Measurements from ENCODE around the gene ZNF668. TPM values are rescaled to one million over a fixed set of nuclear protein-coding genes. Genes with fewer than 3 reads are reported as not detected.
A peak's percentile ranks its signal among the peaks of the same experiment; 100 is the strongest.

Gene ZNF668
- total and polyA plus RNA-seq, 5 donors from 2014 or later = 6.4 to 16.8 (median 7.7) TPM

DNA sequence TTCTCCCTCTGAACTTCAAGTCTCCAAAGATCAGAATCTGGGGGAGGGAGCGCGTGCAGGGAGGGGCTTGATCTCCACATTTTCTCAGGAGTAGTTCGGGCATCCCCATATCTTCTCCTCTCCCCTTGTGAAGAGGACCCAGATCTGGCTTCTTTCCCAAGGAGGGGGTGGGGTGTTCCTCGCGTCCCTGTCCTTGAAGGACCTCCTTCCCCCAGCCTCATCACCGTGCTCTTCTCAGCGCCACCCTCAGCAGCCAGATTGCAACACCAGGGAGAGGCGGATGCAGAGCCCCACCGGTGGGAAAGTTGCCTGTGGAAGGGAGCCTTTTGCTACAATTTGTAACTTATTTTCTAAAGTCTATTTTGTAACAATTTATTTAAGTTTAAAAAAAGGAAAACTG, 9.0 kb upstream of the ZNF668 start:
- no peaks in the 10 kb centered on the region for H3K27me3 ChIP-seq (ENCODE audit: control insufficient read depth, insufficient read depth, low read length)
- ATAC-seq (ENCODE audit: low read depth in 2 of 2) (no peak), DNase-seq (no peak)
- H3K27me3 Mint-ChIP-seq = no peaks in the 10 kb centered on the region
- no peak overlapping the region for H3K27ac Mint-ChIP-seq
- no peak overlapping the region for H3K27ac ChIP-seq (ENCODE audit: insufficient read depth, low read length, poor library complexity, severe bottlenecking)
- H3K9me3 ChIP-seq (ENCODE audit: control insufficient read depth in 2 of 2, low read length in 2 of 2) = no peaks in the 10 kb centered on the region
- H3K4me1 Mint-ChIP-seq = peaks cover 0 to 23% (median 2%) of the 10 kb centered on the region in 4 donors
- peaks cover 2% of the 10 kb centered on the region for H3K4me1 ChIP-seq (ENCODE audit: control insufficient read depth, insufficient read depth, low read length, poor library complexity, severe bottlenecking)
- no peaks in the 10 kb centered on the region for H3K9me3 Mint-ChIP-seq
- H3K4me3 ChIP-seq (ENCODE audit: low read depth, low read length) = no peak overlapping the region
- H3K36me3 ChIP-seq (ENCODE audit: control insufficient read depth, insufficient read depth, low read length) = peaks cover 23% of the 10 kb centered on the region
- no peak overlapping the region for H3K4me3 Mint-ChIP-seq
- H3K36me3 Mint-ChIP-seq = peaks cover 16% of the 10 kb centered on the region

GRCh38 chr16:31082368-31083045, 8.5 kb upstream of the ZNF668 start:
- Histone ChIP-seq H3K27ac (ENCODE audit: insufficient read depth, low read length, poor library complexity, severe bottlenecking) (no peak overlapping the region), H3K36me3 (ENCODE audit: control insufficient read depth, insufficient read depth, low read length) (peaks cover 29% of the 10 kb centered on the region), H3K4me1 (ENCODE audit: control insufficient read depth, insufficient read depth, low read length, poor library complexity, severe bottlenecking) (peaks cover 2% of the 10 kb centered on the region), H3K9me3 (ENCODE audit: control insufficient read depth in 2 of 2, low read length in 2 of 2) (no peaks in the 10 kb centered on the region), H3K27me3 (ENCODE audit: control insufficient read depth, insufficient read depth, low read length) (no peaks in the 10 kb centered on the region), H3K4me3 (ENCODE audit: low read depth, low read length) (no peak overlapping the region)
- no peaks in the 10 kb centered on the region for H3K27me3 Mint-ChIP-seq
- H3K4me3 Mint-ChIP-seq = peak overlapping the region in 1 of 4 donors; percentile 81
- peaks cover 22% of the 10 kb centered on the region for H3K36me3 Mint-ChIP-seq
- DNase-seq (no peak), ATAC-seq (ENCODE audit: low read depth in 2 of 2) (no peak)
- no peaks in the 10 kb centered on the region for H3K9me3 Mint-ChIP-seq
- H3K27ac Mint-ChIP-seq = peak overlapping the region in 1 of 3 donors; percentile 69
- H3K4me1 Mint-ChIP-seq = peaks cover 0 to 29% (median 2%) of the 10 kb centered on the region in 4 donors

DNA sequence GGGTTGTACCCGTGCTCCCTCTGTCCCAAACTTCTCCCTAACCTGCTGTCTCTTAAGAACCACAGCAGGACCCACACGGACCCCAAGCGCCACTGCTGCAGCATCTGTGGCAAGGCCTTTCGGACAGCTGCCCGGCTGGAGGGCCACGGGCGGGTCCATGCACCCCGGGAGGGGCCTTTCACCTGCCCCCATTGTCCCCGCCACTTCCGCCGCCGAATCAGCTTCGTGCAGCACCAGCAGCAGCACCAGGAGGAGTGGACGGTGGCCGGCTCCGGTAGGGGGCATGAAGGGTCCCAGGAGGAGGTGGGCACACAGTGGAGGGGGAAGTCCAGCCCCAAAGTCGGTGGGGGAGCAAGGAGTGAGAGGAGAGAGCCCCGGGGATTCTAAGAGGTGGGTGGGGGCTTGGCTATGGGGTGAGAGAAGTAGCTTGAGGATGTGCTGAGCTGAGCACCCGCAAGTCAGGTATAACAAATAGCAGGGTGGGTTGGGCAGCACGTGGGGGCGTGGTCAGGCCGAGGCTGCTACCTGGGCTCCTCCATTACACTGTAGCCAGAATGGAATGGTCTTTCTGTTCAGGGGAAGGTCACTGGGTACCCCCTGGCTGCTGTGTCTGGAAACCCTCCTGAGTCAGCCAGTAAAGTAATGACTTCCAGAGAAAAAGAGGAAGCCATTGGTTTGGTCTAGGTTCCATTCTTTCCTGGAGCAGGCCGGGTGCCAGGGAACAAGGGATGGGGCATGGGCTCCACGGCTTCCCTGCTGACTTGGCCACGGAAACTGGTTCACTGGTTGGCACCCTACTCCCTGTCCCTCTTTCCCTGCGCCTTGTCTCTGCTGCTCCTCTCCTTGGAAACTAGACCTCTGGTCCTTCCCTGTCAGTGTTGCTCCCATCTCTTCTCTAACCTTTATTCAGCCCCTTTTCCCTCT, 7.7 kb upstream of the ZNF668 start:
- Mint-ChIP-seq H3K4me1 (peaks cover 0 to 29% (median 2%) of the 10 kb centered on the region in 4 donors), H3K27me3 (no peaks in the 10 kb centered on the region), H3K36me3 (peaks cover 23% of the 10 kb centered on the region), H3K9me3 (no peaks in the 10 kb centered on the region), H3K27ac (peak overlapping the region in 1 of 3 donors; percentile 69), H3K4me3 (peak overlapping the region in 1 of 4 donors; percentile 81)
- ATAC-seq (ENCODE audit: low read depth in 2 of 2) = no peak
- Histone ChIP-seq H3K4me1 (ENCODE audit: control insufficient read depth, insufficient read depth, low read length, poor library complexity, severe bottlenecking) (peaks cover 2% of the 10 kb centered on the region), H3K4me3 (ENCODE audit: low read depth, low read length) (no peak overlapping the region), H3K36me3 (ENCODE audit: control insufficient read depth, insufficient read depth, low read length) (peaks cover 37% of the 10 kb centered on the region), H3K9me3 (ENCODE audit: control insufficient read depth in 2 of 2, low read length in 2 of 2) (no peaks in the 10 kb centered on the region), H3K27me3 (ENCODE audit: control insufficient read depth, insufficient read depth, low read length) (no peaks in the 10 kb centered on the region), H3K27ac (ENCODE audit: insufficient read depth, low read length, poor library complexity, severe bottlenecking) (no peak overlapping the region)
- DNase-seq = no peak

- H3K27me3 Mint-ChIP-seq = no peaks in the 10 kb centered on the region
- H3K4me1 Mint-ChIP-seq = peaks cover 0 to 35% (median 1%) of the 10 kb centered on the region in 4 donors
- H3K36me3 Mint-ChIP-seq = peaks cover 29% of the 10 kb centered on the region
- Histone ChIP-seq H3K4me1 (ENCODE audit: control insufficient read depth, insufficient read depth, low read length, poor library complexity, severe bottlenecking) (peaks cover 4% of the 10 kb centered on the region), H3K36me3 (ENCODE audit: control insufficient read depth, insufficient read depth, low read length) (peaks cover 42% of the 10 kb centered on the region), H3K4me3 (ENCODE audit: low read depth, low read length) (no peak overlapping the region), H3K27ac (ENCODE audit: insufficient read depth, low read length, poor library complexity, severe bottlenecking) (no peak overlapping the region), H3K9me3 (ENCODE audit: control insufficient read depth in 2 of 2, low read length in 2 of 2) (no peaks in the 10 kb centered on the region), H3K27me3 (ENCODE audit: control insufficient read depth, insufficient read depth, low read length) (no peaks in the 10 kb centered on the region)
- no peak overlapping the region for H3K27ac Mint-ChIP-seq
- no peak for ATAC-seq (ENCODE audit: low read depth in 2 of 2)
- no peak overlapping the region for H3K4me3 Mint-ChIP-seq
- no peaks in the 10 kb centered on the region for H3K9me3 Mint-ChIP-seq
- DNase-seq = no peak
Observed at GRCh38 chr16:31080756-31081419, 6.8 kb upstream of the ZNF668 start.

- Histone ChIP-seq H3K36me3 (ENCODE audit: control insufficient read depth, insufficient read depth, low read length) (peaks cover 42% of the 10 kb centered on the region), H3K4me3 (ENCODE audit: low read depth, low read length) (no peak overlapping the region), H3K27ac (ENCODE audit: insufficient read depth, low read length, poor library complexity, severe bottlenecking) (no peak overlapping the region), H3K27me3 (ENCODE audit: control insufficient read depth, insufficient read depth, low read length) (no peaks in the 10 kb centered on the region), H3K4me1 (ENCODE audit: control insufficient read depth, insufficient read depth, low read length, poor library complexity, severe bottlenecking) (peaks cover 12% of the 10 kb centered on the region), H3K9me3 (ENCODE audit: control insufficient read depth in 2 of 2, low read length in 2 of 2) (no peaks in the 10 kb centered on the region)
- DNase-seq = no peak
- Mint-ChIP-seq H3K27me3 (no peaks in the 10 kb centered on the region), H3K4me1 (peaks cover under 1 to 41% (median 4%) of the 10 kb centered on the region in 4 donors), H3K9me3 (no peaks in the 10 kb centered on the region), H3K36me3 (peaks cover 29% of the 10 kb centered on the region), H3K27ac (no peak overlapping the region), H3K4me3 (peak overlapping the region in 1 of 4 donors; percentile 50)
- ATAC-seq (ENCODE audit: low read depth in 2 of 2) = no peak
Observed at GRCh38 chr16:31080035-31080629, 6.1 kb upstream of the ZNF668 start.

DNA sequence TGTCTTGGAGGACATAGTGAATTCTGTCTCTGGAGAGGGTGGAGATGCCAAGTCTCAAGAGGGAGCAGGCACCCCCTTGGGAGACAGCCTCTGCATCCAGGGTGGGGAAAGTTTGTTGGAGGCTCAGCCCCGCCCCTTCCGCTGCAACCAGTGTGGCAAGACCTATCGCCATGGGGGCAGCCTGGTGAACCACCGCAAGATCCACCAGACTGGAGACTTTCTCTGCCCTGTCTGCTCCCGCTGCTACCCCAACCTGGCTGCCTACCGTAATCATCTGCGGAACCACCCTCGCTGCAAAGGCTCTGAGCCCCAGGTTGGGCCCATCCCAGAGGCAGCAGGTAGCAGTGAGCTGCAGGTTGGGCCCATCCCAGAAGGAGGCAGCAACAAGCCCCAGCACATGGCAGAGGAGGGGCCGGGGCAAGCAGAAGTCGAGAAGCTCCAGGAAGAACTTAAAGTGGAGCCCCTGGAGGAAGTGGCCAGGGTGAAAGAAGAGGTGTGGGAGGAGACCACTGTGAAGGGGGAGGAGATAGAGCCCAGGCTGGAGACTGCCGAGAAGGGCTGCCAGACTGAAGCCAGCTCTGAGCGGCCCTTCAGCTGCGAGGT, 5.4 kb upstream of the ZNF668 start:
- ATAC-seq (ENCODE audit: low read depth in 2 of 2) (no peak), DNase-seq (no peak)
- H3K27me3 Mint-ChIP-seq = no peaks in the 10 kb centered on the region
- Histone ChIP-seq H3K9me3 (ENCODE audit: control insufficient read depth in 2 of 2, low read length in 2 of 2) (no peaks in the 10 kb centered on the region), H3K36me3 (ENCODE audit: control insufficient read depth, insufficient read depth, low read length) (peaks cover 42% of the 10 kb centered on the region), H3K27ac (ENCODE audit: insufficient read depth, low read length, poor library complexity, severe bottlenecking) (no peak overlapping the region), H3K4me3 (ENCODE audit: low read depth, low read length) (no peak overlapping the region), H3K27me3 (ENCODE audit: control insufficient read depth, insufficient read depth, low read length) (no peaks in the 10 kb centered on the region), H3K4me1 (ENCODE audit: control insufficient read depth, insufficient read depth, low read length, poor library complexity, severe bottlenecking) (peaks cover 18% of the 10 kb centered on the region)
- H3K4me3 Mint-ChIP-seq = no peak overlapping the region
- H3K4me1 Mint-ChIP-seq = peaks cover 5 to 48% (median 11%) of the 10 kb centered on the region in 4 donors
- H3K9me3 Mint-ChIP-seq = no peaks in the 10 kb centered on the region
- H3K36me3 Mint-ChIP-seq = peaks cover 29% of the 10 kb centered on the region
- peak overlapping the region in 1 of 3 donors; percentile 36 for H3K27ac Mint-ChIP-seq

All from CD4-positive, CD25-positive, alpha-beta regulatory T cell (primary cell).